Measurements from ENCODE around the gene PPP2R2D. TPM values are rescaled to one million over a fixed set of nuclear protein-coding genes. Genes with fewer than 3 reads are reported as not detected.

Gene PPP2R2D
- total and polyA plus RNA-seq, 2 experiments from 2014 or later: 25.9 to 32.1 TPM

DNA sequence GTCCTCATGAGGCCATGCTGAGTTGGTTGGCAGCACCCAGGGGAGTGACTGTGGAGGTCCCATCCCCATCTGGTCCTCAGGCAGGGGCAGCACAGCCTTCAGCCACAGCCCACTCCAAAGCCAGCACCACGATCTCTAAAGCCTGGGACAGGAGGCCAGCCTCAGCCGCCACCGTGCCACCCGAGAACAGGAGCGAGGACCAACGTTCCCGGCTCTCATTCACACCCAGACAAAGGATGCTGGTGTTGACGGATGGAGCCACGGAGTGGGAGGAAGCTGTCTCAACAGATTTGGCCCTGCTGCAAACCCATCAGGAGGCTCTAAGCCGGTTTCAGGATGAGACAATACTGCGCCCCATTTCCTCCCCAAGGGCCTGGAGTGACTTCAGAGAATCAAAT lies 42.7 kb upstream of the PPP2R2D start:
- TF ChIP-seq EZH2 (IDR thresholded peaks at IDR 0.05; ENCODE audit: borderline replicate concordance) (no peak), EZH2phosphoT487 (IDR thresholded peaks at IDR 0.05; ENCODE audit: low read depth, severe bottlenecking, unreplicated experiment) (no peak), CTCF (IDR thresholded peaks at IDR 0.05; ENCODE audit: poor library complexity) (no peak)
- H2AFZ ChIP-seq: no peak overlapping the region
- H3K9me3 ChIP-seq (ENCODE audit: low read depth): no peaks in the 10 kb centered on the region
- DNase-seq (ENCODE audit: low spot score): no peak
- H3K36me3 ChIP-seq (replicated peaks; ENCODE audit: insufficient read depth, low read depth): no peaks in the 10 kb centered on the region
- H3K4me3 ChIP-seq: no peak overlapping the region
- H3K79me2 ChIP-seq: no peaks in the 10 kb centered on the region
- no peak overlapping the region for H3K4me2 ChIP-seq
- H3K4me1 ChIP-seq (ENCODE audit: insufficient read depth): no peaks in the 10 kb centered on the region
- WGBS (ENCODE audit: low lambda C conversion rate, missing lambda C conversion rate): 87% methylated on average over 11 of the region's 11 CpGs
- H3K27ac ChIP-seq: no peak overlapping the region
- H3K27me3 ChIP-seq: no peaks in the 10 kb centered on the region
- H3K9me2 ChIP-seq (replicated peaks; ENCODE audit: insufficient read depth): no peaks in the 10 kb centered on the region
- H4K20me1 ChIP-seq (ENCODE audit: insufficient read depth, poor library complexity, severe bottlenecking): no peaks in the 10 kb centered on the region

GRCh38 chr10:131858583-131859340 lies 42.0 kb upstream of the PPP2R2D start:
- Histone ChIP-seq H4K20me1 (ENCODE audit: insufficient read depth, poor library complexity, severe bottlenecking) (no peaks in the 10 kb centered on the region), H3K27ac (no peak overlapping the region), H2AFZ (no peak overlapping the region), H3K4me1 (ENCODE audit: insufficient read depth) (no peaks in the 10 kb centered on the region), H3K4me3 (no peak overlapping the region), H3K4me2 (no peak overlapping the region), H3K9me3 (ENCODE audit: low read depth) (no peaks in the 10 kb centered on the region), H3K36me3 (replicated peaks; ENCODE audit: insufficient read depth, low read depth) (no peaks in the 10 kb centered on the region), H3K9me2 (replicated peaks; ENCODE audit: insufficient read depth) (no peaks in the 10 kb centered on the region), H3K79me2 (no peaks in the 10 kb centered on the region), H3K27me3 (no peaks in the 10 kb centered on the region)
- no peak for TF ChIP-seq EZH2 (IDR thresholded peaks at IDR 0.05; ENCODE audit: borderline replicate concordance)
- no peak for TF ChIP-seq EZH2phosphoT487 (IDR thresholded peaks at IDR 0.05; ENCODE audit: low read depth, severe bottlenecking, unreplicated experiment)
- TF ChIP-seq CTCF (IDR thresholded peaks at IDR 0.05; ENCODE audit: poor library complexity): no peak
- no peak for DNase-seq (ENCODE audit: low spot score)
- WGBS (ENCODE audit: low lambda C conversion rate, missing lambda C conversion rate): 89% methylated on average over 35 of the region's 35 CpGs

GRCh38 chr10:131859341-131860020 lies 41.3 kb upstream of the PPP2R2D start:
- WGBS (ENCODE audit: low lambda C conversion rate, missing lambda C conversion rate): 79% methylated on average over 9 of the region's 9 CpGs
- DNase-seq (ENCODE audit: low spot score): no peak
- Histone ChIP-seq H2AFZ (no peak overlapping the region), H3K4me2 (no peak overlapping the region), H3K9me2 (replicated peaks; ENCODE audit: insufficient read depth) (no peaks in the 10 kb centered on the region), H3K9me3 (ENCODE audit: low read depth) (no peaks in the 10 kb centered on the region), H4K20me1 (ENCODE audit: insufficient read depth, poor library complexity, severe bottlenecking) (no peaks in the 10 kb centered on the region), H3K4me3 (no peak overlapping the region), H3K36me3 (replicated peaks; ENCODE audit: insufficient read depth, low read depth) (no peaks in the 10 kb centered on the region), H3K27ac (no peak overlapping the region), H3K4me1 (ENCODE audit: insufficient read depth) (no peaks in the 10 kb centered on the region), H3K27me3 (no peaks in the 10 kb centered on the region), H3K79me2 (no peaks in the 10 kb centered on the region)
- TF ChIP-seq CTCF (IDR thresholded peaks at IDR 0.05; ENCODE audit: poor library complexity) (no peak), EZH2 (IDR thresholded peaks at IDR 0.05; ENCODE audit: borderline replicate concordance) (no peak), EZH2phosphoT487 (IDR thresholded peaks at IDR 0.05; ENCODE audit: low read depth, severe bottlenecking, unreplicated experiment) (no peak)

All from hepatocyte (in vitro differentiated cells).